GM18858 (cell line): ENCODE results near the gene CREBZF.
A peak's percentile ranks its signal among the peaks of the same experiment; 100 is the strongest.
"Not testable (repeated sequence)": the region's sequence is repeated elsewhere in the genome, so short reads cannot be mapped to it uniquely, and the experiment has no call there.

Experiments used
- ATAC-seq: cut with Tn5 transposase; IDR thresholded peaks from one replicate; pipeline ENCODE4 v1.9.1; 2021; ENCODE audit not compliant: unreplicated experiment

The CREBZF gene

GRCh38 chr11:85670949-85671663 is 6.2 kb upstream of the CREBZF start:
- ATAC-seq = not testable (repeated sequence)

- ATAC-seq = no peak
Measured at GRCh38 chr11:85668157-85668556, 3.2 kb upstream of the CREBZF start.

DNA sequence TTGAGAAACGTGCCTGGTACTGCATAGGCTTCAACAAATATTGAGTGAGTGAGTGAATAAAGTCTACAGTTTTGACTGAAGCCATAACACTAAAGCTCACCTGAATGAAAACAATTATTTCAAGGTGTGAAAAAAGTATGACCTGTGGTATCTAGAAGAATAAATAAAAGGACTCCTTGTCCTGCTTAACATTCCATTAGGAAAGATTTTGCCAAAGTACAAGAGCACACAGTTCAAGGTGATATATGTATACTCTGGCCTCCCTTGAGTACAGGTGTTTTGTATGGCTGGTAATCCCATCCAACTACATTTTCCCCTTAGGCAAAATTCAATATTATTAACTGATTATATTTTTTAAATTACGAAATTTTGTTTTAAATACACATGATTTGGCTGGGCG is 1.8 kb upstream of the CREBZF start:
- no peak for ATAC-seq

DNA sequence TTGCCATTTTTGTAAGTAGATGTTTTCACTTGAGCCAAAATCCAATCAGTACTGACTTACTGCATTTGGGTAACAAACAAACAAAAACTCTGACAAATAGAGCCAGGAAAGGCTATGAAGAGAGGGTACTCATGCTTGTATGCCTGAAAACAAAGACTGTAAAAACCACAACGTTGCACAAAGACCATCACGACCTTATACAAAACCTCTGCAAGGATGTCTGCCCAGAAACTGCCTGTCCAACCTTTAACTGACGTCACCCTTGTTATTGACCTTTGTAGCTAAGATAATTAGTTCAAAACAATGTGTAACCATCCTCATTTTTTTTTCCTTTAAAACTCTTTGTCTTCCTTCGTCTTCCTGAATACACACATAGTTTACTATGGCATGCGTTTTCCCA is 804 bp upstream of the CREBZF start:
- ATAC-seq = no peak

GRCh38 chr11:85663753-85664614 is 945 bp downstream of the CREBZF start:
- peak; percentile 56 for ATAC-seq

- ATAC-seq = no peak
Measured at GRCh38 chr11:85663080-85663752, 1.7 kb downstream of the CREBZF start.

- ATAC-seq = no peak
Measured at GRCh38 chr11:85661972-85662664, 2.8 kb downstream of the CREBZF start.

GRCh38 chr11:85658180-85658579 is 6.7 kb downstream of the CREBZF start:
- no peak for ATAC-seq

GRCh38 chr11:85656777-85657176 is 8.2 kb downstream of the CREBZF start:
- ATAC-seq = no peak

- not testable (repeated sequence) for ATAC-seq
Measured at GRCh38 chr11:85654343-85654742, 10.6 kb downstream of the CREBZF start.

GRCh38 chr11:85652786-85653447 is 12.0 kb downstream of the CREBZF start:
- ATAC-seq = no peak

DNA sequence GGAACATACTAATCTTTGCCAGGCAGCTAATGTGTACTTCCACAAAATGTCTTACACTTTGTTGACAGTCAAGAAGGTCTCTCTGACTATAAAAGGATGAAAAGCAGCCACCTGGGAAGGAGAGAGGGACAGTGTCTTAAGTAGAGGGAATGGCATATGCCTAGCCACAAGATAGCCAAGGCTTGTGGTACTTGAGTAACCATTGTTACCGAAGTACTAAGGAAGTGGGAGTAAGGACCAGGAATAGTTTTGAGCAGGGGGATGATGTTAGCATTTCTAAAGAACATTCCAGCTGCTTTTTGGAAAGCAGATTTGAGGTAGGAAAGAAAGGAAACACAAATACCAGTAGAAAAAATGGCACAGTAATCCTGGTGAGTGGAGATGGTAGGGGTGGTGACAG is 13.8 kb downstream of the CREBZF start:
- ATAC-seq = no peak

DNA sequence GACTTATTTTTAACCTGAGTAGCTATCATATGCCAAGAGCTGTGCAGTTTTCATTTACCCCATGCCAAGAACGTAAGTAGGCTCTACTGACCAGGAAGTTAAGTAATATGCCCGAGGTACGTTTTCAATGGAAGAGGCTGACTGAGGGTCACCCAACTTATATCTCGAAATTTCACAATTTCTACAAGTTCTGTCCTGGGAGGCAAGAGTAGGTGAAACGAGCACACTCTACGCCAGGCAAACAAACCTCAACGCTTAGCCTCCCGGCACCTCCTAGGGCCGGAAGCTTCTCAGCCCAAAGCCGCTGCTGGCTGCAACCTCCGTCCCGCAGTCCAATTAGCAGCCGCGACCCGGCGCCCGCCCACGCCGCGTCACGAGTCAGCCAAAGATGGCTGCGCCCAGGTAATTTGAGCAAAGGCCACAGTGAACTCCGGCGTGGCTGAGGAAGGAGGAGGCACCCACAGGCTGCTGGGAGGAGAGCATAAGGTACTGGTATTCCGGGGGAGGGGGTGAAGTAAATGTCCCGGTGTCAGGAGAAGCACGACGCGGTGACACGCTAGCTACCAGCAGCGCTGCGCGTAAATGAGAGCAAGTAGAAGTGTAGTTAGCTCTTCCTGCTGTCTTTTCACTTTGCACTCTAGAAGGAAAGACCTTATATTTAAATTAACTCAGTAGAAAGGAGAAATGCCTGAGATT is 17.2 kb downstream of the CREBZF start, which contains the start of gene TMEM126A:
Gene TMEM126A, plus strand, starts transcription at position 364 of the 696 bp plus-strand sequence. CDS start 2,289 bp downstream, outside the sequence.
- ATAC-seq = peak; percentile 98

DNA sequence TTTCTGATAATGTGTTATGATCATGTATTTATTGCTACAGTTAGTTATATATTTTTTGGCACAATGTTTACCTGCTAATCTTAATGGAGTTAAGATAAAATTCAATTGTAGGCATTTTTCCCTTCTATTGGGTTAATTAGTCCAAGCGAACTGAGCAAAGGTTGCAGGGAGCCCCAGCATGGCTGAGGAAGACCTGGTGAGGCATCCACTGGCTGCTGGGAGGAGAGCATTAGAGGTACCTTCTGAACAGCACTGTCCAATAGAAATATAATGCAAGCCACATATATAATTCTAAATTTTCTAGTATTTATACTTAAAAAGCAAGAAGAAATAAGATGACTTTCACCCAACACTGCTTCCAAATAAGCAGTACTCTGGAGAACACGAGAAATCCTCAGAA is 17.9 kb downstream of the CREBZF start:
- ATAC-seq = peak; percentile 2

GRCh38 chr11:85643191-85643614 is 21.7 kb downstream of the CREBZF start:
- no peak for ATAC-seq

GRCh38 chr11:85634747-85635146 is 30.2 kb downstream of the CREBZF start:
- ATAC-seq = no peak

GRCh38 chr11:85628771-85629341 is 36.1 kb downstream of the CREBZF start:
- peak; percentile 0 for ATAC-seq

GRCh38 chr11:85627998-85628770 is 36.7 kb downstream of the CREBZF start, which contains the start of gene TMEM126B:
TSS of gene TMEM126B (plus strand) at chr11:85628593. CDS start at chr11:85628608, 15 bp downstream.
- peak; percentile 98 for ATAC-seq
